MG63 (cell line): ENCODE measurements around the gene IL17REL. TPM values are rescaled to one million over a fixed set of nuclear protein-coding genes. Genes with fewer than 3 reads are reported as not detected.

ENCODE experiments used
- DNase-seq: peaks from one replicate; pipeline ENCODE4 v3.0.0-alpha.2; 2020
- H3K27me3 ChIP-seq: fragments of 250-450 bp; sonication (Bioruptor Pico); 2 replicates; pipeline ENCODE4 v1.5.1; 2020; ENCODE audit warnings: mild to moderate bottlenecking, moderate library complexity
- H3K36me3 ChIP-seq: fragments of 250-450 bp; sonication (Bioruptor Pico); 2 replicates; pipeline ENCODE4 v1.5.1; 2020; ENCODE audit warnings: mild to moderate bottlenecking, moderate library complexity
- H3K4me3 ChIP-seq: fragments of 250-450 bp; sonication (Bioruptor Pico); 2 replicates; pipeline ENCODE4 v1.5.1; 2020; ENCODE audit warnings: mild to moderate bottlenecking, moderate library complexity
- H3K9me3 ChIP-seq: fragments of 250-450 bp; sonication (Bioruptor Pico); 2 replicates; pipeline ENCODE4 v1.5.1; 2020; ENCODE audit warnings: mild to moderate bottlenecking, moderate library complexity
- total RNA-seq: library from RNA; depleted of rRNA; stranded (reverse); fragments of >200 nt; shearing (Covaris generic); gene quantifications from 2 replicates; pipeline ENCODE4 v1.2.3, GENCODE V29; 2014; ENCODE audit warnings: low replicate concordance

The IL17REL gene
- total RNA-seq, 1 experiment from 2014 or later, result not detected

DNA sequence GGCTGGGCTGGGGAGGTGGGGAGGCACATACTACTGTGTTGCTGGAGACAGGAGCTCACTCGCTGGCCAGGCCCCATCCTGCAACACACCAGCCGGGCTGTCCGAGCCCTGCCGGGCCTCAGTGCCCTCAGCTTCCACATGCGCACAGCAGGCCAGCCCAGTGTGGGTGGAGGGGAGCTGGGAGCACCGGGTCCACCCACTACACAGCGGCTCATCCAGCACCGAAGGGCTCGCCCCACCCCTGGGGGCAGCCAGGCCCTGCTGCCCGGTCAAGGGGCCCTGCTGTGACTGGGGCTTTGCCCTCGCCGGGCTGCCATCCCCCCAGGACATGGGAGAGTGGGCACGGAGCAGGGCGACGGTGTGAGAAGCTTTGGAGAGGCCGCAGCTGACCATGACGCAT lies 36.3 kb upstream of the IL17REL start:
- no peaks in the 10 kb centered on the region for H3K36me3 ChIP-seq
- no peak for DNase-seq
- no peaks in the 10 kb centered on the region; the same call in 1 of the 2 replicates for H3K27me3 ChIP-seq
- H3K4me3 ChIP-seq, result no peak overlapping the region
- H3K9me3 ChIP-seq, result peaks cover 3% of the 10 kb centered on the region; the same call in 1 of the 2 replicates

DNA sequence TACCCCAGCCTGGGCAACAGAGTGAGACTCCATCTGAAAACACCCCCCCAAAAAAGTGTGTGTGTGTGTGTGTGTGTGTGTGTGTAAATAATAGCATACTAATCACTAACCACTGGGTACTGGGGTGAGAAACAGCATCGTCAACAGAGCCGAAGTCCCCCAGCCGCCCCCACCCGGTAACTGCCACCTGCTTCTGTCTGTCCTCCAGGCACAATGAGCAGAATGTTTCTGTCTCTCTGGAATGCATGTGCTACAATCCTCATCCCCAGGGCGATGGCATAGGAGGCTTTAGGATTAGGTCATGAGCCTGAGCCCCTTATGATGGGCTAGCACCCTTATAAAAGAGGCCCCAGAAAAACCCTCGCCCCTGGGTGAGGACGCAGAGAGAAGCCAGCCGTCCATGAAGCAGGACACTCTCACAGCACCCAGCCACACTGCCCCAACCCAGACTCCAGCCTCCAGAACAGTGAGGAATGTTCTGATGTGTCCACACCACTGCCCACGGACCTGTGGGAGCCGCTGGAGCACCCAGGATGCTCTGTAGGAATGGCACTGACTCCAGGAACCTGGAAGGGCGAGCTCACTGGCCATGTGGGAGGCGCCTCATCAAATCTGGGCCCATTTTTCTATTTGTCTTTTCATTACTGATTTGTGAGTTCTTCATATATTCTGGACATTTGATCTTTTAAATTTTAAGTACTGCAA lies 35.6 kb upstream of the IL17REL start:
- Histone ChIP-seq H3K4me3 (no peak overlapping the region), H3K27me3 (no peaks in the 10 kb centered on the region; the same call in 1 of the 2 replicates), H3K36me3 (no peaks in the 10 kb centered on the region), H3K9me3 (no peaks in the 10 kb centered on the region)
- no peak for DNase-seq

DNA sequence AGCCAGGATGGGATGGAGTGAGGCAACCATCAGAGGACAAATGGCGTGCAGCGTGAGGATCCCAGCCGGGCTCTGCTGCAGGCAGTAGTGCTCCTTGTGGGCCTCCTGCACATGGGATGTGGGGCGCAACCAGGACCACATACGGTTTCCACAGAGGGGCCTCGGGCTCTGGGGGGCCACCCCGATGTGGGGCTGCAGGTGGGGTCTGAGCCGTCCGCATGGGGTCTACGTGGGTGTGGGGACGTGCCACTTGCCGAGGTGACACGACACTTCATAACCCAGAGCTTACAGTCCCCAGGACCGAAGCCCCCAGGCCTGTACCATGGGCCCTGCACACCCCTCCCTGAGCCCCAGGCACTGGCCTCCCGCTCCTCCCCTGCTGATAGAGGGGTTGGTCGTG lies 34.8 kb upstream of the IL17REL start:
- H3K9me3 ChIP-seq, result no peaks in the 10 kb centered on the region
- H3K27me3 ChIP-seq, result no peaks in the 10 kb centered on the region; the same call in 1 of the 2 replicates
- no peak overlapping the region for H3K4me3 ChIP-seq
- no peaks in the 10 kb centered on the region for H3K36me3 ChIP-seq
- no peak for DNase-seq

DNA sequence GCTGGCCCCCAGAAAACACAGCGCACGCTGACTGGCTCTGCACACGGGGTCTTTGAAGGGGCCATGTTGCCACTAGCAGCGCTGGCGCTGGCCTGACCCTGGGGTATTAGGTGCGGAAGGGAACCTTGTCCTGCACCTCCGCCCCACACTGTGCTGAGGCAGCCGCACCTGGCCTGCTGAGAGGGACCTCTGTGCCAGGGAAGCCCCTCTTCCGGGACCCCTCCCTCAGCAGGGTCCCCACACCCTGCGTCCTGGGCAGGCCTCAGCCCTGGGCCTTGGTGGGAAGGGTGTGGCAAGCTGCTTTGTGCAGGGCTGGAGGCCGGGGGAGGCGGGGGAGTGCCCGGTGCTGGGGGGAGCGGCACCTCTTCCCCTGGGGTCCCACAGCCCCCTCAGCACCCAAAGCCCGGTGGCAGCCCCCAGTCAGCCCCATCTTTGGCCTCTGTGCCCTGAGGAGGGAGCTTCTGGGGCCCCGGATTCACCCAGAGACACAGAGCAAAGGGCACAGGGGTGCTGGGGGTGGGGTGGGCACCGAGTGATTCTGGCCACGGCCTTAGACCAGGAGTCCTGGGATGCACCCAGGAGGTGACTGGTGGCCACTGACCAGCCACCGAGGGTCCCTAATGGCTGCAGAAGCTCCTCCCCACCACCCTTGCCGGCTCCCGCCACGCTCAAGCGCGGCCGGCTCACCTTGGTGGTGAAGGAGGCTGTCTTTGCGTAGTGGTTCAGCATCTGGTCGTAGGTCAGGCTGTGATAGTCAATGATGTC lies 34.1 kb upstream of the IL17REL start:
- H3K27me3 ChIP-seq, result no peaks in the 10 kb centered on the region

DNA sequence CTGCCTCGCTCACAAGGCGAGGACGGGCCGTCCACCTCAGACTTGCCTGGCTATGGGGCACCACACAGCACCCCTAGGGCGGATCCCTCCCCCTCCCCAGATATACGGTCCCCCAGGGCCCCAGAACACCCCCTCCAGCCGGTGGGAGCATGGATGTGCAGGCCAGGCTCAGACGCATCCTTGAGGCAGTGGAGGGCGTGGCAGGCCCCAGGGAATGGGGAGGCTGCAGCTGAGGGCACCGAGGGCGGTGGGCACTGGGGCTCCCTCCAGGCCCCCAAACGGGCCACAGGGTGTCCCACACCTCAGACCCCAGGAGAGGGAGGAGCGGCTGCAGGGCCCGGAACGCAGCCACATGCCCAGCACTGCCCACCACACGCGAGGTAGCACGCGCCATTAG lies 33.5 kb upstream of the IL17REL start:
- no peak overlapping the region for H3K4me3 ChIP-seq
- no peak for DNase-seq
- no peaks in the 10 kb centered on the region for H3K36me3 ChIP-seq
- no peaks in the 10 kb centered on the region; the same call in 1 of the 2 replicates for H3K9me3 ChIP-seq
- no peaks in the 10 kb centered on the region for H3K27me3 ChIP-seq

More for the DNA sequence above, 34.1 kb upstream of the IL17REL start:
- no peak overlapping the region for H3K4me3 ChIP-seq
- no peak for DNase-seq
- H3K9me3 ChIP-seq, result no peaks in the 10 kb centered on the region; the same call in 1 of the 2 replicates
- H3K36me3 ChIP-seq, result no peaks in the 10 kb centered on the region

DNA sequence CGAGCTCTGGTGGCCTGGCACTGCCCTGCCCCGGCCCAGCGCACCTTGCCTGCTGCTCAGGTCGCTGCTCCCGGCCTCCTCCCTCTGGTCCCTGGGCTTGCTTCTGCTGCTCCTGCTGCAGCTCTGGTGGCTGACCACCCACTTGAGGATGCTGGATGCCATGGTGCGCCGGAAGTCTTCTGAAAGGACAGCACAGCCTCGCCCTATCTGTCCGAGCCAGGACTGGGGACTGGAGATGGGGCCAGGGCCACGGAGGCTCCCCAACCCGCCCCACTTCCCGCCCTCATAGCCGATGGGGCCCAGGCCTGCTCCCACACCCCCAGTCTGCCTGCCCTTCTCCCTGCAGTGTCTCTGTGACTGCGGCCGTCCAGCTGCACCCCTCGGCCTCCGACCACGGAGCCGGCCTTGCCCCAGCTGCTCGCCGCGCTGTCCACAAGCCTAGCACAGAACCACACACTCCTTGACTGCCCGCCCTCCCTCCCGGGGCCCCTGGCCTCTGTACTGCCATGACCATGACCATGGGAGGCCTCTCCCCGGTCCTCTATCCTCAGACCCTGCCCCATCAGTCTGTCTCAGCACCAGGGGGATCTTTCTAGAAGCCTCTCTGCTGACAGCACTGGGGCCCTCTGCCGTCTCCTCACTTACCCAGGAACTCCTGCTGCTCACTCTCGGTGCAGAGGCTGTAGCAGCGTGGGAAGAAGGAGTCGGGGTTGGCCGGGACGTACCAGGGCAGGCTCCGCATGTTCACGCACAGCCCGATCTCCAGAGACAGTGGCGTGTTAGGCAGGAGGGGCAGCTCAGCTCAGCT lies 32.9 kb upstream of the IL17REL start:
- no peaks in the 10 kb centered on the region for H3K27me3 ChIP-seq
- no peak overlapping the region for H3K4me3 ChIP-seq
- no peaks in the 10 kb centered on the region; the same call in 1 of the 2 replicates for H3K9me3 ChIP-seq
- no peak for DNase-seq
- no peaks in the 10 kb centered on the region for H3K36me3 ChIP-seq

DNA sequence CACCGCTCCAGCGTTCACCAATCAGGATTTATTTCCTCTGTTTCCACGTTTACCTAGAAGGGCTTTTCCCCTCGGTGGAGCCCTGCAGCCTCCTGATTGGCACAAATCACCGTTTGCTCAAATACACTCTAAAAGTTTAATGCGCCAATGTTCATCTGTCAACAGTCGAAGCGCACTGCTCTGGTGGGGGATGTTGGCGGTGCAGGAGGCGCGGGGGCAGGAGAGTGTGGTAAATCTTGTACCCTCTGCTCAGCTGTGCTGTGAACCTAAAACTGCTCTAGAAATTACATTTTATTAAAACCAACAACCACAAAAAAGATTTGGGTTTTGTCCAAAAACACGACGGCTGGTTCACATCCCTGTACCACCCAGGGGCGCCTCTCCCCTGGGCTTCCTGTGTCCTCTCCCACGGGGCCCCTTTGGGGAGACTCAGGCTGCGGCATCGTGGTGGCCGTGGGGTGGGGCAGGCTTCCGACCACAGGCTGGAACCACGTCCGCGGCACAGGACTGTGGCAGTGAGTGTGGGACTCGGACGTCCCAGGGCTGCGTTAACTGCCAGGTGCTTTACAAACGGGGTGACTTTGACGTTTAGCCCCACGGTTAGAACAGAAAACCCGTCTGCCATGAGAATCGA lies 32.0 kb upstream of the IL17REL start:
- no peak for DNase-seq
- no peaks in the 10 kb centered on the region for H3K27me3 ChIP-seq
- no peak overlapping the region for H3K4me3 ChIP-seq
- no peaks in the 10 kb centered on the region for H3K36me3 ChIP-seq
- H3K9me3 ChIP-seq, result no peaks in the 10 kb centered on the region; the same call in 1 of the 2 replicates

DNA sequence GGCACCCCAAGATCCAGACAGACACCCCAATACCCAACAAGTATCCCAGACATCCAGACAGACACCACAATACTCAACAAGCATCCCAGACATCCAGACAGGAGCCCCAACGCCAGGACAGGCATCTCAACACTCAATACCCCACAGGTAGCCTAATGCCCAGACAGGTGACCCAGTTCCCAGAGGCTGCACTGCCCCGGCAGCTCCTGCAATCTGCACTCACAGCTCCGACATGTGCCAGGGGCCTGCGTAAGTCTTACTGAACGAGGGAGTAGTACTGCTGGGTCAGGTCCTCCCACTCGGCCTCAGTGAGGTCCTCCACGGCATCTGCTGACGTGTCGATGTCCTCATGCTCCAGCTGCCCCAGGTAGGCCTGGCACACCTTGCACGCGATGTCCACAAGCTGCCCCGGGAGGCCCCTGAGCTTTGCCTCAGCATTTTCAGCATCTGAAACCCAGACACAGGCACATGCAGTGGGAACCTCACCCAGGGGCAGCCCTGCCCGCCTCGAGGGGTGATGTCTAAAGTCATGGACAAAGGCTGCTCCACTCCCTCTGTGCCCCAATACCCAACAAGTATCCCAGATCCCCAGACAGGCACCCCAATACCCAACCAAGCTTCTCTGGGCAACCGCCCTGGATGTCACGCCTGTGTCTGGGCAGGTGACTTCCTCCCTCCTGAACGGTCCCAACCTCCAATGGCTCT lies 28.9 kb upstream of the IL17REL start:
- no peak for DNase-seq
- Histone ChIP-seq H3K36me3 (no peaks in the 10 kb centered on the region), H3K9me3 (no peaks in the 10 kb centered on the region; the same call in 1 of the 2 replicates), H3K27me3 (no peaks in the 10 kb centered on the region), H3K4me3 (no peak overlapping the region)

DNA sequence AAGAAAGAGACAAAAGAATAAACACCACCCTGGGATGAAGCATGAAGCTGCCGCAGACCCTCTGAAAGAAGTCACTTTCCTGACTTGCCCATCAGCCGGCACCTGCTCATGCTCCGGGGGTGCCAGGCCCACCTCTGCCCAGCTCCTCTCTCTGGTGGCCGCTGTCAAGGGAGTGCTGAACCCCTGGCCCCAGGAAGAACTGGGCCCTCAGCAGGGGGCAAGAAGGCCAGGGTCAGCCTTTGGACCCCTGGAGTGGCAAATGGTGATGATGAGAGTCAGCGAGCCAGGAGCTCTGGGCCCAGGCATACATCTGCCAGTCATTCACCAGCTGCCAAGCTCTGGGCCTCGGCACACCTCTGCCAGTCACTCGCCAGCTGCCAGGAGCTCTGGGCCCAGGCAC lies 28.2 kb upstream of the IL17REL start:
- Histone ChIP-seq H3K27me3 (no peaks in the 10 kb centered on the region), H3K9me3 (no peaks in the 10 kb centered on the region; the same call in 1 of the 2 replicates), H3K4me3 (no peak overlapping the region), H3K36me3 (no peaks in the 10 kb centered on the region)
- no peak for DNase-seq

DNA sequence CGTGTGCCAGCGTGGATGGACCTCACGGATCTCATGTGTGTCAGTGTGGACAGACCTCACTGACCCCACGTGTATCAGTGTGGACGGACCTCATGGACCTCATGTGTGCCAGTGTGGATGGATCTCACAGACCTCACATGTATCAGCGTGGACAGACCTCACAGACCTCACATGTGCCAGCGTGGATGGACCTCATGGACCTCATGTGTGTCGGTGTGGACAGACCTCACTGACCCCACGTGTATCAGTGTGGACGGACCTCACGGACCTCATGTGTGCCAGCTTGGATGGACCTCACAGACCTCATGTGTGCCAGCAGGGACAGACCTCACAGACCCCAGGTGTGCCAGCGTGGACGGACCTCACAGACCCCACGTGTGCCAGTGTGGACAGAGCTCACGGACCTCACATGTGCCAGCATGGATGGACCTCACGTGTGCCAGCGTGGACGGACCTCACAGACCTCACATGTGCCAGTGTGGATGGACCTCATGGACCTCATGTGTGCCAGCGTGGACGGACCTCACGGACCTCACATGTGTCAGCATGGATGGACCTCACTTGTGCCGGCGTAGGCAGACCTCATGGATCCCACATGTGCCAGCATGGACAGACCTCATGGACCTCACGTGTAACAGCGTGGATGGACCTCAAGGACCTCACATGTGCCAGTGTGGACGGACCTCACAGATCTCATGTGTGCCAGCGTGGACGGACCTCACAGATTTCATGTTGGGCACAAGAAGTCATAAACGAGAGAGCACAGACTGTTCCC lies 27.3 kb upstream of the IL17REL start:
- no peak for DNase-seq
- Histone ChIP-seq H3K9me3 (no peaks in the 10 kb centered on the region; the same call in 1 of the 2 replicates), H3K27me3 (no peaks in the 10 kb centered on the region), H3K36me3 (no peaks in the 10 kb centered on the region), H3K4me3 (no peak overlapping the region)

DNA sequence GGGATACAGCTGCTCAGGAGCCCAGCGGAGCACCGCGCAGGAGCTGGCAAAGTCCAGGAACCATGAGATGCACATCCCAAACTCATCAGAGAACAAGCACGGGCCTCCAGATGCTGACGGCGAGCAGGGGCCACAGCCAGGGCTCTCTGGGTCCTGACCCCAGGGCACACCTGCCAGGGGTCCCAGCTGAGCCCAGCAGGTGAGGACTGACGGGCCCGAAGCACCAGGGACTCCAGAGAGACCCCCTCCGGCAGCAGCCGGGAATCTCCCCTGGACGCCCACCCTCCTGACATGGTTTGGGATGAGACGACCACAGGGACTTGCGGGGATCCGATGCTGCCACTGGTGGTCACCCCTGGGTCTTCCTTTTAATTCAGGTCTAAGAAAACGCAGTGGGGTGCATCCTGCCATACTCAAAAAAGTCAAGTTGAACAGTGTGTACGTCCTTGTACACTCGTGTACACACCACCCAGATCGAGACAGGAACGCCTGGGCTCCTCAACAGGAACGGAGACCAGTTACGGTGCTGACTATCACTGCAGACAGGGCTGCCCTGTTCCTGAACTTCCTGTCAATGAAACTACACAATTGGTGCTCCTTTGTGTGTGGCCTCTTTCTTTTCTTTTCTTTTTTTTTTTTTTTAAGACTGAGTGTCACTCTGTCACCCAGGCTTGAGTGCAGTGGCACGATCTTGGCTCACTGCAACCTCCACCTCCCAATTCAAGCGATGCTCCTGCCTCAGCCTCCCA lies 23.6 kb upstream of the IL17REL start:
- no peak for DNase-seq

DNA sequence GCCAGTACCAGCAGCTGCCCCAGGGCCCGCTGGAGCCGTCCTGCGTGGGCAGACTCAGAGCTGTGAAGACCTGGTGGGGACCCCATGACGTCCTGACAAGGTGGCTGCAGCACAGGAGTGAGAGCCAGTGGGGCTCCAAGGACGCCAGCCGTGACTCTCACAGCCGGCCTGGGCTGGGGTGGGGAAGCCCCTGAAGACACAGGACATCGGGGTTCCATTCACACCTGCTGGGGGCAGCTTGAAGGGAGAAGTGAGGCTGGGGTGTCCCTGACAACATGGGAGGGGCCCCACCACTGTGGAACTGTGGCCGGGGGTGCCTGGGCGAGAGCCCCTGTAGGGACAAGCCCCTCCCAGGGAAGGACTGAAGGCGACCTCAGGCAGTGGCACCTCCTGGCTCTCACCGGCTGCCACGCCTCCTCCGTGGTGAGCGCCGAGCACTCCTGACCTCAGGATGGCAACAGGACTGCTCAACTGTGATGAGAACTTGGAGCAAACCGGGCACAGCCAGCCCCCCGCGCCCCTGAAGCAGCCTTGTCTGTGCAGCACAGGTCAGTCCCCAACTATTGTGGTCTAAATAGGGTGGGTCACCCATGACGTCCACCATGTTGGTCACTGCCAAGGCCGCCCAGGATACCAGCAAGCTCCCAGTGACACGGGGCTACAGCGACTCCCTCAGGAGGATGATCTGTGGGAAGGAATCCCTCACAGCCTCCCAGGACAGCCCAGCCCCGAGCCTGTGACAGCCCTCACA lies 22.7 kb upstream of the IL17REL start:
- Histone ChIP-seq H3K4me3 (no peak overlapping the region), H3K27me3 (no peaks in the 10 kb centered on the region), H3K9me3 (no peaks in the 10 kb centered on the region; the same call in 1 of the 2 replicates), H3K36me3 (no peaks in the 10 kb centered on the region)
- DNase-seq, result no peak

More for the DNA sequence above, 23.6 kb upstream of the IL17REL start:
- Histone ChIP-seq H3K9me3 (no peaks in the 10 kb centered on the region; the same call in 1 of the 2 replicates), H3K27me3 (no peaks in the 10 kb centered on the region), H3K36me3 (no peaks in the 10 kb centered on the region), H3K4me3 (no peak overlapping the region)

DNA sequence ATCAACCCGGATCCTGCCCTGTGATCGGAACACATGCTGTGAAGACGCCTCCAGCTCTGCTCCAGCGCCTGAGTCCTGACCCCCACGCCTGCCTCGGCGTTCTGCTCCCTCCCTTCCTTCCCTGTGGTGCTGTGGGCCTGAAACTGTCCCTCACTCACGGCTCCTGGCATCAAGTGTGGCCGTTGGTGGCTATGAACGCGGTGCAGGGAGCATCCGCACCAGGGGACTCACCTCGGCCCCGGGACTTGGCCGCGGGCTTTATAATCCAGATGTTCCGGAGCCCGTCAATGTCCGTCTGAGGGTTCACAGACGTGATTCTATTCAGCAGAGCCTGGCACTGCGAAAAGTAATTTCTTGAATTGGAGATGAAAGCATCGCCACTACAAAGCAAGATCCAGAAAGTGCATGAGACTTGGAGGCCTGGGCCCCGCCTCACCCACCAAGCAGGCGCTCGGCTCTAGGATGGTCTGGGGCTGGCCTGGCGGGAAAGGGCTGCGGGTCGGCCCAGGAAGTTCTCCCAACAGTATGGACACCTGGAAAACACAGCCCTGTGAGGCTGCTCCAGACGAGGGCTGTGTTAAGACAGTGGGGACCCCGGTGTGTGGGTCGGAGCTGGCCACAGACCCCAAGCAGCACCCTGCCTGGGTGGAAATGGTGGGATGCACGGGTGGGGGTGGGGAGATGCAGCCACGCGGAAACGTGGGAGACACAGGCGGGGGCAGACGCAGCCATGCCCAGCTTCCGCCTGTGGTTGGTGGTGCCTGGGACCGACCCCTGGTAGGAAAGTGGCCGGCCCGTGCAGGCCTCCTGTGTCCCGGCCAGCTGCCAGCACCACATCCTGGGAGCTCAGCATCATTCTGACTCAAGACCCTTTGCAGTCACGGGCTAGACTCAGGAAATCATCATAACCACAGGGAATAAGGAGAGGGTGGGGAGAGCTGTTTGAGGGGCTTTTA lies 21.8 kb upstream of the IL17REL start:
- peak; percentile 22 for DNase-seq
- Histone ChIP-seq H3K4me3 (no peak overlapping the region), H3K9me3 (no peaks in the 10 kb centered on the region; the same call in 1 of the 2 replicates), H3K36me3 (no peaks in the 10 kb centered on the region), H3K27me3 (peaks cover 2% of the 10 kb centered on the region; the same call in 1 of the 2 replicates)
